HepG2 (cell line): ENCODE data around the gene CRAT. TPM values are rescaled to one million over a fixed set of nuclear protein-coding genes. Genes with fewer than 3 reads are reported as not detected.

Source experiments
- ATAC-seq: fragments of 200-7000 bp; cut with Tn5 transposase; 3 replicates; pipeline ENCODE4 v1.9.1; 2020; ENCODE audit warnings: mild to moderate bottlenecking, moderate library complexity
- BruUV-seq: library from RNA; stranded (reverse); fragments of 400-500 nt; replicated peaks from 2 replicates; lab custom pipeline; 2021; lab: Mats Ljungman, UMichigan
- CTCF ChIA-PET: fragments of 300-600 bp; formaldehyde crosslinking; extraction: SDS; loops from one replicate; lab custom pipeline; 2021; ENCODE audit warnings: low total read pairs, inconsistent platforms, low intra/inter-chr PET ratio; lab: Yijun Ruan, JAX
- POLR2A ChIA-PET: fragments of 350-600 bp; sonication (Branson Sonifier 250); formaldehyde crosslinking; loops from one replicate; lab custom pipeline; 2020; ENCODE audit warnings: antibody characterized with exemption, inconsistent platforms; lab: Yijun Ruan, JAX
- DNase-seq: peaks from one replicate; pipeline ENCODE4 v3.0.0-alpha.2; 2015; ENCODE audit warnings: low spot score
- FAIRE-seq: peaks from 3 replicates; lab custom pipeline; 2011; peaks lifted over from hg19 to GRCh38; lab: Jason Lieb, UNC
- H2AFZ ChIP-seq: one replicate; pipeline ENCODE4 v1.6.1; 2011; ENCODE audit warnings: low read length, inconsistent platforms
- H3K27ac ChIP-seq: fragments of 300-600 bp; 3 replicates; pipeline ENCODE4 v1.8.0; 2011; ENCODE audit warnings: mixed run types, mild to moderate bottlenecking, mixed read lengths, low read length, inconsistent platforms; ENCODE audit not compliant: insufficient read depth; ENCODE audit errors: extremely low read length
- H3K27me3 ChIP-seq, 2 experiments: fragments of 200-600 bp in 1 of 2; 2 replicates in 1 of 2; 3 replicates in 1 of 2; pipeline versions ENCODE4 v1.6.0 to v1.8.0; 2011; ENCODE audit warnings: low read length in 2 of 2, mild to moderate bottlenecking in 2 of 2, moderate library complexity in 2 of 2, inconsistent platforms in 1 of 2; ENCODE audit not compliant: insufficient read depth in 2 of 2, control insufficient read depth in 1 of 2
- H3K36me3 ChIP-seq, 2 experiments: fragments of 200-600 bp in 1 of 2; replicated peaks in 1 of 2; 2 replicates in 1 of 2; 3 replicates in 1 of 2; pipeline versions ENCODE4 v1.5.1 to v1.8.0; 2011; ENCODE audit warnings: low read length in 2 of 2, inconsistent platforms in 1 of 2; ENCODE audit not compliant: insufficient read depth in 2 of 2, control insufficient read depth in 1 of 2
- H3K4me1 ChIP-seq: 2 replicates; pipeline ENCODE4 v1.5.1; 2012; ENCODE audit warnings: low read length, inconsistent platforms; ENCODE audit not compliant: insufficient read depth
- H3K4me2 ChIP-seq: 2 replicates; pipeline ENCODE4 v1.6.0; 2011; ENCODE audit warnings: low read depth, low read length, inconsistent platforms
- H3K4me3 ChIP-seq, 3 experiments: fragments of 200-600 bp in 1 of 3; sonication (generic), shearing (Covaris generic) in 1 of 3; replicated peaks in 1 of 3; 2 replicates each; pipeline ENCODE4 v1.5.1; 2011 to 2016; ENCODE audit warnings: low read length in 3 of 3, inconsistent platforms in 2 of 3, low read depth in 2 of 3, mild to moderate bottlenecking in 2 of 3, control low read depth in 1 of 3, mixed read lengths in 1 of 3; ENCODE audit not compliant: insufficient read depth in 1 of 3
- H3K79me2 ChIP-seq: one replicate; pipeline ENCODE4 v1.6.1; 2011; ENCODE audit warnings: low read length, inconsistent platforms; ENCODE audit not compliant: insufficient read depth
- H3K9ac ChIP-seq: 2 replicates; pipeline ENCODE4 v1.6.0; 2011; ENCODE audit warnings: mild to moderate bottlenecking, low read depth, low read length, inconsistent platforms; ENCODE audit not compliant: insufficient read depth
- H3K9me3 ChIP-seq: 2 replicates; pipeline ENCODE4 v1.5.1; 2012; ENCODE audit warnings: mild to moderate bottlenecking, low read length
- H4K20me1 ChIP-seq: 2 replicates; pipeline ENCODE4 v1.6.0; 2011; ENCODE audit warnings: inconsistent platforms, mild to moderate bottlenecking, low read length, moderate library complexity; ENCODE audit not compliant: insufficient read depth
- BCL3 ChIP-seq: sonication (generic); formaldehyde crosslinking; IDR thresholded peaks from 2 replicates; pipeline ENCODE4 v1.5.1; 2020; ENCODE audit warnings: mild to moderate bottlenecking, missing genetic modification reagents, moderate library complexity
- CBX2 ChIP-seq, 2 experiments: fragments of 200-600 bp in 1 of 2; sonication (generic); formaldehyde crosslinking in 1 of 2; IDR thresholded peaks; 2 replicates each; pipeline versions ENCODE4 v1.7.0 to v1.8.1; 2018 to 2022; ENCODE audit warnings: low read depth in 2 of 2, low read length in 1 of 2, mild to moderate bottlenecking in 1 of 2, missing genetic modification reagents in 1 of 2
- CREM ChIP-seq, 2 experiments: sonication (generic) in 1 of 2; formaldehyde crosslinking in 1 of 2; IDR thresholded peaks; 2 replicates each; pipeline versions ENCODE4 v1.4.0 to v1.6.1; 2016 to 2020; ENCODE audit warnings: antibody characterized with exemption in 1 of 2, mild to moderate bottlenecking in 1 of 2, missing genetic modification reagents in 1 of 2
- ETV6 ChIP-seq: sonication (generic); formaldehyde crosslinking; conservative IDR thresholded peaks from 2 replicates; pipeline ENCODE4 v1.4.0; 2020; ENCODE audit warnings: missing genetic modification reagents
- LBX2 ChIP-seq: sonication (generic); formaldehyde crosslinking; IDR thresholded peaks from 2 replicates; pipeline ENCODE4 v1.5.0; 2020; ENCODE audit warnings: missing genetic modification reagents, mild to moderate bottlenecking, borderline replicate concordance
- POLR2A ChIP-seq, 2 experiments: IDR thresholded peaks; 2 replicates each; pipeline ENCODE4 v1.6.1; 2011; ENCODE audit warnings: low read depth in 2 of 2, low read length in 2 of 2, mild to moderate bottlenecking in 1 of 2, moderate library complexity in 1 of 2; ENCODE audit not compliant: insufficient read depth in 1 of 2
- ZNF367 ChIP-seq: sonication (generic); formaldehyde crosslinking; IDR thresholded peaks from 2 replicates; pipeline ENCODE4 v1.4.0; 2020; ENCODE audit warnings: missing genetic modification reagents, borderline replicate concordance
- ZNF552 ChIP-seq: sonication (generic); formaldehyde crosslinking; IDR thresholded peaks from 2 replicates; pipeline ENCODE4 v1.9.0; 2022; ENCODE audit warnings: missing genetic modification reagents, mild to moderate bottlenecking, borderline replicate concordance
- ZNF670 ChIP-seq: sonication (generic); formaldehyde crosslinking; IDR thresholded peaks from 2 replicates; pipeline ENCODE4 v1.8.0; 2022; ENCODE audit warnings: mild to moderate bottlenecking, missing genetic modification reagents, borderline replicate concordance
- ZNF713 ChIP-seq: sonication (generic); formaldehyde crosslinking; IDR thresholded peaks from 2 replicates; pipeline ENCODE4 v1.4.0; 2020; ENCODE audit warnings: mild to moderate bottlenecking, missing genetic modification reagents
- WGBS: methylation state at CpG from one replicate; pipeline ENCODE4 v1.1.6; 2017; ENCODE audit warnings: low lambda C conversion rate; 5-methylcytosine and 5-hydroxymethylcytosine counted together
- in situ Hi-C: cut with HindIII; loops from 2 replicates; pipeline ENCODE4 v1.10.0; 2017; ENCODE audit warnings: low pct_unique_long_range_greater_than_20kb; ENCODE audit not compliant: extremely low pct_ligation_motif_present
- intact Hi-C: fragments of 100-400 bp; cut with micrococcal nuclease; formaldehyde crosslinking; loops from one replicate; pipeline ENCODE4 v1.10.0; 2022; ENCODE audit not compliant: unreplicated experiment
- polyA plus RNA-seq, 8 experiments: library from polyadenylated mRNA; depleted of rRNA in 3 of 8; stranded (reverse) in 7 of 8; unstranded in 1 of 8; fragments of >200 nt; fragmentation: Illumina TruSeq in 4 of 8; extraction: Trizol in 4 of 8; gene quantifications; 2 replicates each; pipeline versions ENCODE4 v1.2.1 to v1.2.3, GENCODE V29; 2011 to 2016; ENCODE audit warnings: low read depth in 4 of 8, missing spikeins in 1 of 8, mixed read lengths in 1 of 8; ENCODE audit not compliant: insufficient read depth in 1 of 8
- total RNA-seq, 5 experiments: library from RNA; depleted of rRNA; stranded (reverse); fragments of >200 nt; fragmentation: Illumina TruSeq; extraction: Trizol; gene quantifications; 2 replicates each; pipeline ENCODE4 v1.2.3, GENCODE V29; 2016; ENCODE audit warnings: low read depth in 1 of 5

The CRAT gene
- total and polyA plus RNA-seq, 2 of the 13 experiments (the other 11 are each of a cell fraction or from before 2014, with no cell fraction given), result 26.1 to 26.6 TPM

GRCh38 chr9:129095908-129096307, 14.7 kb downstream of the CRAT start:
- POLR2A ChIA-PET, result interaction anchor here (2.3 kb wide), 1 partner anchor 15 kb away, joined by 11 read pairs; the partner anchor contains the start of gene DOLPP1
- H3K9me3 ChIP-seq, result no peaks in the 10 kb centered on the region
- H3K36me3 ChIP-seq, result peaks cover 0 to 3% of the 10 kb centered on the region in 2 experiments; a peak in 3 of 5 replicates
- H2AFZ ChIP-seq, result no peak overlapping the region
- CTCF ChIA-PET, result no interaction called here
- peaks cover 9% of the 10 kb centered on the region for H3K4me1 ChIP-seq
- H3K27me3 ChIP-seq, result no peaks in the 10 kb centered on the region
- intact Hi-C loops, result no loop called here
- no peak for FAIRE-seq
- DNase-seq, result no peak
- TF ChIP-seq BCL3 (CRISPR knock-in tag) (no peak), ZNF713 (CRISPR knock-in tag) (no peak), CREM (IDR thresholded peaks at IDR 0.05) (no peak), CREM (CRISPR knock-in tag; IDR thresholded peaks at IDR 0.05) (no peak)
- TF ChIP-seq, all 625 proteins: peak for 0
- Histone ChIP-seq H3K27ac (no peak overlapping the region), H3K79me2 (no peaks in the 10 kb centered on the region), H4K20me1 (no peaks in the 10 kb centered on the region), H3K9ac (no peak overlapping the region), H3K4me3 (no peak overlapping the region), H3K4me2 (no peak overlapping the region)
- in situ Hi-C loops, result no loop called here
- BruUV-seq, result no TSS peak
- WGBS, result 92% methylated on average over 8 of the region's 12 CpGs
- ATAC-seq, result no peak

- DNase-seq, result no peak
- H4K20me1 ChIP-seq, result no peaks in the 10 kb centered on the region
- no peak for TF ChIP-seq ZNF367 (CRISPR knock-in tag)
- TF ChIP-seq ETV6 (CRISPR knock-in tag), result no peak
- TF ChIP-seq LBX2 (CRISPR knock-in tag), result no peak
- no peak for TF ChIP-seq ZNF670 (CRISPR knock-in tag)
- TF ChIP-seq POLR2A (IDR thresholded peaks at IDR 0.05; ENCODE audit: insufficient read depth in 1 of 2, low read depth in 2 of 2, low read length in 2 of 2), result no peak
- TF ChIP-seq CBX2 (IDR thresholded peaks at IDR 0.05; ENCODE audit: low read depth, low read length), result no peak
- no peak for TF ChIP-seq CBX2 (CRISPR knock-in tag; IDR thresholded peaks at IDR 0.05; ENCODE audit: low read depth)
- TF ChIP-seq ZNF552 (CRISPR knock-in tag), result no peak
Measured at GRCh38 chr9:129095170-129095667, 15.4 kb downstream of the CRAT start.

More at GRCh38 chr9:129095170-129095667, 15.4 kb downstream of the CRAT start:
- in situ Hi-C loops, result no loop called here
- WGBS, result 96% methylated on average over 16 of the region's 21 CpGs
- H3K4me3 ChIP-seq, result no peak overlapping the region
- no peaks in the 10 kb centered on the region for H3K27me3 ChIP-seq
- ChIA-PET CTCF (no interaction called here), POLR2A (interaction anchor here (1.2 to 2.3 kb wide), 3 partner anchors 8 to 14 kb away, joined by 4 to 11 read pairs (median 4); partner anchors contain the start of gene DOLPP1)
- no peak overlapping the region for H3K27ac ChIP-seq
- peaks cover 3 to 4% of the 10 kb centered on the region in 2 experiments; a peak in 4 of 5 replicates for H3K36me3 ChIP-seq
- H2AFZ ChIP-seq, result no peak overlapping the region
- TSS peak; percentile 20 for BruUV-seq
- H3K4me2 ChIP-seq, result no peak overlapping the region
- H3K4me1 ChIP-seq, result peaks cover 9% of the 10 kb centered on the region
- no peak overlapping the region for H3K9ac ChIP-seq
- intact Hi-C loops, result no loop called here
- ATAC-seq (no peak), FAIRE-seq (no peak)
- H3K9me3 ChIP-seq, result no peaks in the 10 kb centered on the region
- H3K79me2 ChIP-seq, result no peaks in the 10 kb centered on the region
